T-helper 2 cell treated with Interferon-gamma antibody and Interleukin-4, amounts not matched to agents 5 μg/mL and 100 μg/mL, for 36 hours (primary cell): ENCODE measurements around the gene GRK5.

Experiments
- DNase-seq: peaks from one replicate; pipeline ENCODE4 v3.0.0; 2021; ENCODE audit warnings: low spot score
- H3K27ac Mint-ChIP-seq: one replicate; pipeline ENCODE4 v1.8.0; 2021; ENCODE audit warnings: mild to moderate bottlenecking, mixed read lengths
- H3K27me3 Mint-ChIP-seq: one replicate; pipeline ENCODE4 v1.8.0; 2021; ENCODE audit warnings: low read depth, mixed read lengths
- H3K36me3 Mint-ChIP-seq: one replicate; pipeline ENCODE4 v1.8.0; 2021; ENCODE audit warnings: low read depth, mixed read lengths
- H3K4me1 Mint-ChIP-seq: one replicate; pipeline ENCODE4 v1.8.0; 2021; ENCODE audit warnings: low read depth, mixed read lengths
- H3K4me3 Mint-ChIP-seq: one replicate; pipeline ENCODE4 v1.8.0; 2022; ENCODE audit warnings: mild to moderate bottlenecking, moderate library complexity, mixed read lengths
- H3K9me3 Mint-ChIP-seq: one replicate; pipeline ENCODE4 v1.8.0; 2021; ENCODE audit warnings: mixed read lengths

Gene GRK5

GRCh38 chr10:119399466-119399865 lies 192.1 kb downstream of the GRK5 start:
- H3K36me3 Mint-ChIP-seq = no peaks in the 10 kb centered on the region
- H3K9me3 Mint-ChIP-seq = no peaks in the 10 kb centered on the region
- no peak overlapping the region for H3K4me3 Mint-ChIP-seq
- no peaks in the 10 kb centered on the region for H3K4me1 Mint-ChIP-seq
- no peaks in the 10 kb centered on the region for H3K27me3 Mint-ChIP-seq
- no peak for DNase-seq
- H3K27ac Mint-ChIP-seq = no peak overlapping the region

- Mint-ChIP-seq H3K36me3 (no peaks in the 10 kb centered on the region), H3K4me1 (no peaks in the 10 kb centered on the region), H3K9me3 (no peaks in the 10 kb centered on the region), H3K4me3 (no peak overlapping the region), H3K27me3 (no peaks in the 10 kb centered on the region), H3K27ac (no peak overlapping the region)
- DNase-seq = no peak
Observed at GRCh38 chr10:119401671-119402395, 194.5 kb downstream of the GRK5 start.

- H3K4me1 Mint-ChIP-seq = no peaks in the 10 kb centered on the region
- H3K27me3 Mint-ChIP-seq = no peaks in the 10 kb centered on the region
- H3K27ac Mint-ChIP-seq = no peak overlapping the region
Observed at GRCh38 chr10:119403921-119404320, 196.6 kb downstream of the GRK5 start.

GRCh38 chr10:119404719-119405519 lies 197.5 kb downstream of the GRK5 start:
- no peak overlapping the region for H3K4me3 Mint-ChIP-seq

More at GRCh38 chr10:119403921-119404320, 196.6 kb downstream of the GRK5 start:
- Mint-ChIP-seq H3K4me3 (no peak overlapping the region), H3K9me3 (no peaks in the 10 kb centered on the region), H3K36me3 (no peaks in the 10 kb centered on the region)
- DNase-seq = no peak

GRCh38 chr10:119405520-119405807 lies 198.1 kb downstream of the GRK5 start:
- Mint-ChIP-seq H3K9me3 (no peaks in the 10 kb centered on the region), H3K4me1 (no peaks in the 10 kb centered on the region), H3K27me3 (no peaks in the 10 kb centered on the region), H3K27ac (no peak overlapping the region), H3K4me3 (no peak overlapping the region), H3K36me3 (no peaks in the 10 kb centered on the region)
- no peak for DNase-seq

More at GRCh38 chr10:119404719-119405519, 197.5 kb downstream of the GRK5 start:
- H3K36me3 Mint-ChIP-seq = no peaks in the 10 kb centered on the region
- DNase-seq = no peak
- no peaks in the 10 kb centered on the region for H3K27me3 Mint-ChIP-seq
- no peaks in the 10 kb centered on the region for H3K4me1 Mint-ChIP-seq
- H3K9me3 Mint-ChIP-seq = no peaks in the 10 kb centered on the region
- no peak overlapping the region for H3K27ac Mint-ChIP-seq

- no peak for DNase-seq
- Mint-ChIP-seq H3K9me3 (no peaks in the 10 kb centered on the region), H3K4me1 (no peaks in the 10 kb centered on the region), H3K27me3 (no peaks in the 10 kb centered on the region), H3K36me3 (no peaks in the 10 kb centered on the region), H3K27ac (no peak overlapping the region), H3K4me3 (no peak overlapping the region)
Observed at GRCh38 chr10:119406137-119406536, 198.8 kb downstream of the GRK5 start.

GRCh38 chr10:119406601-119407253 lies 199.4 kb downstream of the GRK5 start:
- H3K4me3 Mint-ChIP-seq = no peak overlapping the region
- no peak overlapping the region for H3K27ac Mint-ChIP-seq
- no peaks in the 10 kb centered on the region for H3K36me3 Mint-ChIP-seq
- DNase-seq = no peak
- no peaks in the 10 kb centered on the region for H3K27me3 Mint-ChIP-seq
- H3K4me1 Mint-ChIP-seq = no peaks in the 10 kb centered on the region
- H3K9me3 Mint-ChIP-seq = no peaks in the 10 kb centered on the region

- no peaks in the 10 kb centered on the region for H3K36me3 Mint-ChIP-seq
- H3K27me3 Mint-ChIP-seq = no peaks in the 10 kb centered on the region
- no peak for DNase-seq
- no peak overlapping the region for H3K4me3 Mint-ChIP-seq
- H3K4me1 Mint-ChIP-seq = no peaks in the 10 kb centered on the region
- no peaks in the 10 kb centered on the region for H3K9me3 Mint-ChIP-seq
- no peak overlapping the region for H3K27ac Mint-ChIP-seq
Observed at GRCh38 chr10:119407254-119407777, 199.9 kb downstream of the GRK5 start.

- no peaks in the 10 kb centered on the region for H3K9me3 Mint-ChIP-seq
- DNase-seq = no peak
- H3K4me1 Mint-ChIP-seq = no peaks in the 10 kb centered on the region
- H3K4me3 Mint-ChIP-seq = no peak overlapping the region
- no peaks in the 10 kb centered on the region for H3K27me3 Mint-ChIP-seq
- H3K36me3 Mint-ChIP-seq = no peaks in the 10 kb centered on the region
- no peak overlapping the region for H3K27ac Mint-ChIP-seq
Observed at GRCh38 chr10:119408072-119408471, 200.7 kb downstream of the GRK5 start.

GRCh38 chr10:119408969-119409371 lies 201.6 kb downstream of the GRK5 start:
- Mint-ChIP-seq H3K4me1 (no peaks in the 10 kb centered on the region), H3K9me3 (no peaks in the 10 kb centered on the region), H3K27me3 (no peaks in the 10 kb centered on the region), H3K27ac (no peak overlapping the region), H3K4me3 (no peak overlapping the region), H3K36me3 (no peaks in the 10 kb centered on the region)
- no peak for DNase-seq

- no peaks in the 10 kb centered on the region for H3K27me3 Mint-ChIP-seq
- no peak overlapping the region for H3K27ac Mint-ChIP-seq
- no peak overlapping the region for H3K4me3 Mint-ChIP-seq
- no peaks in the 10 kb centered on the region for H3K36me3 Mint-ChIP-seq
- no peak for DNase-seq
- no peaks in the 10 kb centered on the region for H3K4me1 Mint-ChIP-seq
- H3K9me3 Mint-ChIP-seq = no peaks in the 10 kb centered on the region
Observed at GRCh38 chr10:119409385-119409784, 202.0 kb downstream of the GRK5 start.

- Mint-ChIP-seq H3K4me1 (no peaks in the 10 kb centered on the region), H3K9me3 (no peaks in the 10 kb centered on the region), H3K36me3 (no peaks in the 10 kb centered on the region), H3K4me3 (no peak overlapping the region), H3K27me3 (no peaks in the 10 kb centered on the region), H3K27ac (no peak overlapping the region)
- DNase-seq = no peak
Observed at GRCh38 chr10:119409906-119410305, 202.5 kb downstream of the GRK5 start.

GRCh38 chr10:119410361-119411116 lies 203.2 kb downstream of the GRK5 start:
- DNase-seq = no peak
- H3K4me1 Mint-ChIP-seq = peaks cover 2% of the 10 kb centered on the region
- H3K4me3 Mint-ChIP-seq = no peak overlapping the region
- H3K9me3 Mint-ChIP-seq = no peaks in the 10 kb centered on the region
- no peak overlapping the region for H3K27ac Mint-ChIP-seq
- no peaks in the 10 kb centered on the region for H3K36me3 Mint-ChIP-seq
- H3K27me3 Mint-ChIP-seq = no peaks in the 10 kb centered on the region
